Ascending aorta (tissue), 2 donors: ENCODE measurements around the gene CYP2S1. TPM values are rescaled to one million over a fixed set of nuclear protein-coding genes. Genes with fewer than 3 reads are reported as not detected.
"Not testable (repeated sequence)": the region's sequence is repeated elsewhere in the genome, so short reads cannot be mapped to it uniquely, and the experiment has no call there.

Experiments used
- DNase-seq, 2 donors: peaks; one replicate each; pipeline ENCODE4 v3.0.0-alpha.2; 2019; ENCODE audit warnings: low spot score in 2 of 2
- H3K27ac ChIP-seq, 2 donors: fragments of 200-600 bp; sonication (generic); one replicate each; pipeline ENCODE4 v1.5.1; 2016 to 2017; ENCODE audit warnings: mild to moderate bottlenecking in 1 of 2
- H3K27me3 ChIP-seq: fragments of 200-600 bp; sonication (generic); one replicate; pipeline ENCODE4 v1.5.1; 2017
- H3K36me3 ChIP-seq, 2 donors: fragments of 200-600 bp; sonication (generic); one replicate each; pipeline ENCODE4 v1.5.1; 2016
- H3K4me1 ChIP-seq, 2 donors: fragments of 200-600 bp; sonication (generic); one replicate each; pipeline ENCODE4 v1.5.1; 2016 to 2017; ENCODE audit warnings: mild to moderate bottlenecking in 1 of 2
- H3K4me3 ChIP-seq, 2 donors: fragments of 200-600 bp; sonication (generic); one replicate each; pipeline ENCODE4 v1.5.1; 2016 to 2017; ENCODE audit warnings: mild to moderate bottlenecking in 1 of 2
- H3K9me3 ChIP-seq, 2 donors: fragments of 200-600 bp; sonication (generic); one replicate each; pipeline ENCODE4 v1.5.1; 2016
- intact Hi-C: fragments of 100-400 bp; cut with DNase I; formaldehyde crosslinking; loops from one replicate; pipeline ENCODE4 v1.15.1; 2023
- total RNA-seq: library from RNA; depleted of rRNA; stranded (reverse); fragments of >200 nt; gene quantifications from one replicate; pipeline ENCODE4 v1.1.0, GENCODE V29; 2016
- TF ChIP-seq, protein P1 (sequence below), 3 experiments: fragments of 200-600 bp in 2 of 3; fragments of 450-650 bp in 1 of 3; sonication (generic) in 2 of 3; IDR thresholded peaks; one replicate each; pipeline ENCODE4 v1.5.1; 2016 to 2019; ENCODE audit warnings: antibody characterized with exemption in 3 of 3, mild to moderate bottlenecking in 1 of 3, moderate library complexity in 1 of 3

Gene CYP2S1
- total RNA-seq, 1 donor from 2014 or later: not detected

GRCh38 chr19:41203371-41203770, 10.4 kb downstream of the CYP2S1 start:
- TF ChIP-seq, protein P1, sequence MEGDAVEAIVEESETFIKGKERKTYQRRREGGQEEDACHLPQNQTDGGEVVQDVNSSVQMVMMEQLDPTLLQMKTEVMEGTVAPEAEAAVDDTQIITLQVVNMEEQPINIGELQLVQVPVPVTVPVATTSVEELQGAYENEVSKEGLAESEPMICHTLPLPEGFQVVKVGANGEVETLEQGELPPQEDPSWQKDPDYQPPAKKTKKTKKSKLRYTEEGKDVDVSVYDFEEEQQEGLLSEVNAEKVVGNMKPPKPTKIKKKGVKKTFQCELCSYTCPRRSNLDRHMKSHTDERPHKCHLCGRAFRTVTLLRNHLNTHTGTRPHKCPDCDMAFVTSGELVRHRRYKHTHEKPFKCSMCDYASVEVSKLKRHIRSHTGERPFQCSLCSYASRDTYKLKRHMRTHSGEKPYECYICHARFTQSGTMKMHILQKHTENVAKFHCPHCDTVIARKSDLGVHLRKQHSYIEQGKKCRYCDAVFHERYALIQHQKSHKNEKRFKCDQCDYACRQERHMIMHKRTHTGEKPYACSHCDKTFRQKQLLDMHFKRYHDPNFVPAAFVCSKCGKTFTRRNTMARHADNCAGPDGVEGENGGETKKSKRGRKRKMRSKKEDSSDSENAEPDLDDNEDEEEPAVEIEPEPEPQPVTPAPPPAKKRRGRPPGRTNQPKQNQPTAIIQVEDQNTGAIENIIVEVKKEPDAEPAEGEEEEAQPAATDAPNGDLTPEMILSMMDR (IDR thresholded peaks at IDR 0.05): no peak
- no peak overlapping the region for H3K4me3 ChIP-seq
- no peaks in the 10 kb centered on the region for H3K27me3 ChIP-seq
- intact Hi-C loops: no loop called here
- no peaks in the 10 kb centered on the region for H3K36me3 ChIP-seq
- H3K9me3 ChIP-seq: no peaks in the 10 kb centered on the region
- H3K4me1 ChIP-seq: no peaks in the 10 kb centered on the region
- no peak for DNase-seq
- H3K27ac ChIP-seq: no peak overlapping the region

DNA sequence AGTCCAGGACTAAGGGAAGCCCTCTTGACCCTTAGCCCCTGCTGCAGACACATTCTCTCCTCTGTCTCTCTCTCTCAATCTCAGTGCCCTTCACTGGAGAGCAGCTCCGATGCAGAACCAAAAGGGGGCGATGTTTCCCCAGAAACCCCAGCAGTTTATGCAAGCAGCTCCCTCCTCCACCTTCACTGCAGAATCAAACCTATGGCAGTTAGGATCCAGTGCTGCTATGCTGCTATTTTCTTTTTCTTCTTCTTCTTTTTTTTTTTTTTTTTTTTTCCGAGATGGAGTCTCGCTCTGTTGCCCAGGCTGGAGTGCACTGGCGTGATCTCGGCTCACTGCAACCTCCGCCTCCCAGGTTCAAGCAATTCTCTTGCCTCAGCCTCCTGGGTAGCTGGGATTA, 11.3 kb downstream of the CYP2S1 start:
- peak in 1 of 2 donors; percentile 89 for DNase-seq
- H3K4me3 ChIP-seq, H3K27me3 ChIP-seq, H3K27ac ChIP-seq, H3K4me1 ChIP-seq, H3K9me3 ChIP-seq, H3K36me3 ChIP-seq: not testable (repeated sequence)
- intact Hi-C loops: loop anchor here (1.0 to 2.0 kb wide), 3 partner anchors 14 to 104 kb away; partner anchors contain the start of gene AXL
- TF ChIP-seq, protein P1 (IDR thresholded peaks at IDR 0.05): peak; percentile 89 to 92 (median 89)

DNA sequence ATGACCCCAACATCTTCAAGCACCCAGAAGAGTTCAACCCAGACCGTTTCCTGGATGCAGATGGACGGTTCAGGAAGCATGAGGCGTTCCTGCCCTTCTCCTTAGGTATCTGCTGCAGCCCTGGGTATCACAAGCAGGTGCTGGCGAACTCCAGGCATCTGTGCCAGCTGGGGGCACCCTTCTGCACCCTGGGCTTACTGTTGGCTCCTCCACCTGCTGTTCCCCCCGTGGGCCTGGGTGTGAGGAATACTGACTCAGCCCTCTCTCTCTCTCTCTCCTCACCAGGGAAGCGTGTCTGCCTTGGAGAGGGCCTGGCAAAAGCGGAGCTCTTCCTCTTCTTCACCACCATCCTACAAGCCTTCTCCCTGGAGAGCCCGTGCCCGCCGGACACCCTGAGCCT, 13.0 kb downstream of the CYP2S1 start:
- H3K4me3 ChIP-seq: no peak overlapping the region
- H3K27ac ChIP-seq: peak overlapping the region; percentile 12 to 70
- intact Hi-C loops: loop anchor here (2.0 kb wide), 2 partner anchors 13 to 103 kb away; partner anchors contain the start of gene AXL
- TF ChIP-seq, protein P1 (IDR thresholded peaks at IDR 0.05): no peak
- H3K4me1 ChIP-seq: no peaks in the 10 kb centered on the region
- no peak for DNase-seq
- no peaks in the 10 kb centered on the region for H3K36me3 ChIP-seq
- no peaks in the 10 kb centered on the region for H3K27me3 ChIP-seq
- H3K9me3 ChIP-seq: no peaks in the 10 kb centered on the region

DNA sequence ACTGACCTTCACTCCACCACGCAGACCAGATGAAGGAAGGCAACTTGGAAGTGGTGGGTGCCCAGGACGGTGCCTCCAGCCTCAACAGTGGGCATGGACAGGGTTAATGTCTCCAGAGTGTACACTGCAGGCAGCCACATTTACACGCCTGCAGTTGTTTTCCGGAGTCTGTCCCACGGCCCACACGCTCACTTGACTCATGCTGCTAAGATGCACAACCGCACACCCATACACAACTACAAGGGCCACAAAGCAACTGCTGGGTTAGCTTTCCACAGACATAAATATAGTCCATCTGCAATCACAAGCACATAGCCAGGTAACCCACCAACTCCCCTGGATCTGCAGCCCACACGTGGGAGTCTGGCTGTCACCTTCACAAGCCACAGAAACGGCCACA, 13.4 kb downstream of the CYP2S1 start:
- H3K27ac ChIP-seq: peak overlapping the region; percentile 66 to 70
- TF ChIP-seq, protein P1 (IDR thresholded peaks at IDR 0.05): no peak
- H3K27me3 ChIP-seq: no peaks in the 10 kb centered on the region
- DNase-seq: no peak
- H3K4me3 ChIP-seq: no peak overlapping the region
- H3K36me3 ChIP-seq: no peaks in the 10 kb centered on the region
- H3K4me1 ChIP-seq: no peaks in the 10 kb centered on the region
- intact Hi-C loops: no loop called here
- no peaks in the 10 kb centered on the region for H3K9me3 ChIP-seq

DNA sequence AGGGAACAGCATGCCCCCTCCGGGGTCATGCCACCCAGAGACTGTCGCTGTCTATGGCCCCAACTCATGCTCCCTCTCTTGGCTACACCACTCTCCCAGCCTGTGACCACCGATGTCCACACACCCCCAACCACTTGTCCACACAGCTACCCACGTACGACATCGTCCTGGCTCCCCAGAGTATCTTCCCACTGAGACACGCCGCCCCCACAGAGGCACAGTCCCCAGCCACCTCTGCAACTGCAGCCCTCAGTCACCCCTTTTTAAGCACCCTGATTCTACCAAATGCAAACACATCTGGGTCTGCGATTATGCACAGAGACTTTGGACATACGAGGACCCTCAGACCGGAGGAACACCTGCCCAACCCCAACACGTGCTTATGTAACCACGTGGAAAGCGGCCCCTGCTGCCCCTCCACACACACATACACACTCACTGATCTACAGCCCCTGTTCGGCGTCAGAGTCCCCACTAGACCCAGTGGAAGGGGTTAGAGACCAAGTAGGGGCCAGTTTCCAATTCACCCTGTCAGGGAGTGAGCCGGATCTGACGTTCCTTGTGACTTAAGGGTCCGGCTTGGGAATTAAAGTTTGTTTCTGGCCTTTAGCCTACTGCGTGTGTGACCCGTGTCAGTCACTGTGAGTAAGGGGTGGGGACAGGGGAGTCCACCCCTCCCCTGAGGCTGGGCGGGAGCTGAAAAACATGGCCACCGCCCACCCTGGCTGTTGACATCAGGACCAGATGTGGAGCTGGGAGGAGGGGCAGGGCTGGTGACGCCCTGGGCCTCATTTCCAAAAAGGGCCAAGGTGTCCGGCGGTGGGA, 14.1 kb downstream of the CYP2S1 start:
- H3K4me3 ChIP-seq: peak overlapping the region in 1 of 2 donors; percentile 35
- no peaks in the 10 kb centered on the region for H3K9me3 ChIP-seq
- no peaks in the 10 kb centered on the region for H3K4me1 ChIP-seq
- intact Hi-C loops: no loop called here
- peak overlapping the region; percentile 66 to 70 for H3K27ac ChIP-seq
- TF ChIP-seq, protein P1 (IDR thresholded peaks at IDR 0.05): no peak
- peak in 1 of 2 donors; percentile 86 for DNase-seq
- no peaks in the 10 kb centered on the region for H3K27me3 ChIP-seq
- no peaks in the 10 kb centered on the region for H3K36me3 ChIP-seq
